Transverse colon (tissue), 4 donors: Measurements from ENCODE around the gene PIEZO2.

Source experiments
- CTCF ChIP-seq, 5 experiments: fragments of 200-600 bp in 3 of 5; fragments of 450-650 bp in 2 of 5; sonication (generic) in 3 of 5; IDR thresholded peaks; 1 replicate in 2 of 5; 2 replicates in 3 of 5; pipeline ENCODE4 v1.5.1; 2016 to 2017; ENCODE audit warnings: antibody characterized with exemption in 5 of 5, inconsistent platforms in 3 of 5, mild to moderate bottlenecking in 2 of 5, moderate library complexity in 1 of 5
- POLR2A ChIP-seq: fragments of 450-650 bp; IDR thresholded peaks from one replicate; pipeline ENCODE4 v1.6.1; 2016; ENCODE audit warnings: antibody characterized with exemption, mild to moderate bottlenecking, moderate library complexity
- POLR2AphosphoS5 ChIP-seq, 3 donors: sonication (generic); formaldehyde crosslinking; IDR thresholded peaks; one replicate each; pipeline ENCODE4 v1.6.1; 2016; ENCODE audit warnings: antibody characterized with exemption in 3 of 3

- TF ChIP-seq CTCF (IDR thresholded peaks at IDR 0.05), result no peak
- TF ChIP-seq POLR2AphosphoS5 (IDR thresholded peaks at IDR 0.05), result no peak
- no peak for TF ChIP-seq POLR2A
Observed at GRCh38 chr18:11004951-11005350, 144.4 kb downstream of the PIEZO2 start.
